ENCODE results near the gene ATAD3A.
A peak's percentile ranks its signal among the peaks of the same experiment; 100 is the strongest.
"Not testable (repeated sequence)": the region's sequence is repeated elsewhere in the genome, so short reads cannot be mapped to it uniquely, and the experiment has no call there.

ATAD3A gene

DNA sequence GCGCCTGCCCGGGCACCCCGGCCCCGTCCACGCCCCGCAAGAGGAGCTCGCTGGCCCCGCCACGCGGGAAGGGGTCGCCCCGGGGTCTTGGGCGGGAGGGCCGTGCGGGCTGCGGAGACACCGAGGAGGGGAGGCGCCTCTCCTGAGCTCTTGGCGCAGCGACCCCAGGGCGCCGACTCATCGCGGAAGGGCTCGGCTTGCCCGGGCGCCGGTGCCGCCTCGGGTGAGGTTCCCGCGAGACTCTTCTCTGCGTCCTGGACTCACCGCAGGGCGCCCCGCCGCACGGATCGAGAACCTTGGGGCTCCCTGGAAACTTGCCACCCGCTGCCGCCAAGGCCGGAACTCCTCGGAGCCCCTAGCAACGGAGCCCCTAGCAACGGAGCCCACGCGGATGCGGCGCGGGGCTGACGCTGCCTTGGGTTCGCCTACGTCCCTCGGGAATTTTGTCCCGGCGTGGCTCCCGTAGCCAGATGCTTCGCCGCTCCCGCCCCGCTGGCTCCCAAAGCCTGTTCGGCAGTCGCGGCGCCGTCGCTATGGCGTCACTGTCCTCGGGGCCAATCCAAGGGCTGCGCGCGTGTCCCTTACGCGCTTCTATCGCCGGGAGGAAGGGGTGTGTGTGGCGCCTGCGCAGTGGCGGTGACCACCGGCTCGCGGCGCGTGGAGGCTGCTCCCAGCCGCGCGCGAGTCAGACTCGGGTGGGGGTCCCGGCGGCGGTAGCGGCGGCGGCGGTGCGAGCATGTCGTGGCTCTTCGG, at the start of gene ATAD3A:
TSS of gene ATAD3A (plus strand) at position 630 of the 753 bp plus-strand sequence. CDS start at position 737, 107 bp downstream.
- TF ChIP-seq, protein P1, sequence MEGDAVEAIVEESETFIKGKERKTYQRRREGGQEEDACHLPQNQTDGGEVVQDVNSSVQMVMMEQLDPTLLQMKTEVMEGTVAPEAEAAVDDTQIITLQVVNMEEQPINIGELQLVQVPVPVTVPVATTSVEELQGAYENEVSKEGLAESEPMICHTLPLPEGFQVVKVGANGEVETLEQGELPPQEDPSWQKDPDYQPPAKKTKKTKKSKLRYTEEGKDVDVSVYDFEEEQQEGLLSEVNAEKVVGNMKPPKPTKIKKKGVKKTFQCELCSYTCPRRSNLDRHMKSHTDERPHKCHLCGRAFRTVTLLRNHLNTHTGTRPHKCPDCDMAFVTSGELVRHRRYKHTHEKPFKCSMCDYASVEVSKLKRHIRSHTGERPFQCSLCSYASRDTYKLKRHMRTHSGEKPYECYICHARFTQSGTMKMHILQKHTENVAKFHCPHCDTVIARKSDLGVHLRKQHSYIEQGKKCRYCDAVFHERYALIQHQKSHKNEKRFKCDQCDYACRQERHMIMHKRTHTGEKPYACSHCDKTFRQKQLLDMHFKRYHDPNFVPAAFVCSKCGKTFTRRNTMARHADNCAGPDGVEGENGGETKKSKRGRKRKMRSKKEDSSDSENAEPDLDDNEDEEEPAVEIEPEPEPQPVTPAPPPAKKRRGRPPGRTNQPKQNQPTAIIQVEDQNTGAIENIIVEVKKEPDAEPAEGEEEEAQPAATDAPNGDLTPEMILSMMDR (IDR thresholded peaks at IDR 0.05; ENCODE audit: insufficient read depth, missing control alignments): no peak
- no peak for FAIRE-seq
- peak; percentile 68 for DNase-seq (ENCODE audit: insufficient read length, low spot score)

GRCh38 chr1:1462318-1462966, 49.5 kb upstream of the ATAD3A start:
- FAIRE-seq (no peak), DNase-seq (ENCODE audit: insufficient read length, low spot score) (no peak)
- TF ChIP-seq, protein P1 (IDR thresholded peaks at IDR 0.05; ENCODE audit: insufficient read depth, missing control alignments): no peak

GRCh38 chr1:1463312-1463711, 48.6 kb upstream of the ATAD3A start:
- no peak for FAIRE-seq
- no peak for DNase-seq (ENCODE audit: insufficient read length, low spot score)

GRCh38 chr1:1468196-1468985, 43.6 kb upstream of the ATAD3A start:
- FAIRE-seq; DNase-seq (ENCODE audit: insufficient read length, low spot score): not testable (repeated sequence)

More at GRCh38 chr1:1463312-1463711, 48.6 kb upstream of the ATAD3A start:
- TF ChIP-seq, protein P1 (IDR thresholded peaks at IDR 0.05; ENCODE audit: insufficient read depth, missing control alignments): no peak

DNA sequence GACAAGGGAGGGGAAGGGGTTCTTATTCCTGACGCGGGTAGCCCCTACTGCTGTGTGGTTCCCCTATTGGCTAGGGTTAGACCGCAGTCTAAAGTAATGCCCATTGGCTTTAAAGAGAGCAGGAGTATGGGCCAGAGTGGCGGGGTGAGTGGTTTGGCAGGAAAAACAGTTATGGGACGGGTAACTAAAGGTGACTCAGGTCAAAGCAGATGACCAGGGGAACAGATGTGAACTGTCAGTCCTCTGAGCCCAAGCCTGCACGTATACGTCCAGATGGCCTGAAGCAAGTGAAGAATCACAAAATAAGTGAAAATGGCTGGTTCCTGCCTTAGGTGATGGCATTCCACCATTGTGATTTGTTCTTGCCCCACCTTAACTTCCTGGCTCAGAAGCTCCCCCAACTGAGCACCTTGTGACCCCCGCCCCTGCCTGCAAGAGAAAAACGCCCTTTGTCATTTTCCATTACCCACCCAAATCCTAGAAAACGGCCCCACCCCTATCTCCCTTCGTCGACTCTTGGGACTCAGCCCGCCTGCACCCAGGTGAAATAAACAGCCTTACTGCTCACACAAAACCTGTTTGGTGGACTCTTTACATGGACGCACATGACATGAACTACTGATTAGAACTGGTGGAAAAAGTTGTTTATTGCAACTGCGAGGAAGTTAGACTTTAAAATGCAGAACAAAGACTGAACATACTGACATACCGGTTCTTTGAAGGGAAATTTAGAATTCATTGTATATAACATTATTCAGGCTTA, 41.2 kb upstream of the ATAD3A start:
- TF ChIP-seq, protein P1 (IDR thresholded peaks at IDR 0.05; ENCODE audit: insufficient read depth, missing control alignments): no peak
- FAIRE-seq (no peak), DNase-seq (ENCODE audit: insufficient read length, low spot score) (no peak)

- DNase-seq (ENCODE audit: insufficient read length, low spot score) (peak; percentile 72), FAIRE-seq (no peak)
- TF ChIP-seq, protein P1 (IDR thresholded peaks at IDR 0.05; ENCODE audit: insufficient read depth, missing control alignments): no peak
Measured at GRCh38 chr1:1471389-1472052, 40.4 kb upstream of the ATAD3A start, which contains the start of gene ATAD3B. Gene ATAD3B (plus strand): TSS chr1:1471765. CDS start chr1:1471885, 120 bp downstream.

DNA sequence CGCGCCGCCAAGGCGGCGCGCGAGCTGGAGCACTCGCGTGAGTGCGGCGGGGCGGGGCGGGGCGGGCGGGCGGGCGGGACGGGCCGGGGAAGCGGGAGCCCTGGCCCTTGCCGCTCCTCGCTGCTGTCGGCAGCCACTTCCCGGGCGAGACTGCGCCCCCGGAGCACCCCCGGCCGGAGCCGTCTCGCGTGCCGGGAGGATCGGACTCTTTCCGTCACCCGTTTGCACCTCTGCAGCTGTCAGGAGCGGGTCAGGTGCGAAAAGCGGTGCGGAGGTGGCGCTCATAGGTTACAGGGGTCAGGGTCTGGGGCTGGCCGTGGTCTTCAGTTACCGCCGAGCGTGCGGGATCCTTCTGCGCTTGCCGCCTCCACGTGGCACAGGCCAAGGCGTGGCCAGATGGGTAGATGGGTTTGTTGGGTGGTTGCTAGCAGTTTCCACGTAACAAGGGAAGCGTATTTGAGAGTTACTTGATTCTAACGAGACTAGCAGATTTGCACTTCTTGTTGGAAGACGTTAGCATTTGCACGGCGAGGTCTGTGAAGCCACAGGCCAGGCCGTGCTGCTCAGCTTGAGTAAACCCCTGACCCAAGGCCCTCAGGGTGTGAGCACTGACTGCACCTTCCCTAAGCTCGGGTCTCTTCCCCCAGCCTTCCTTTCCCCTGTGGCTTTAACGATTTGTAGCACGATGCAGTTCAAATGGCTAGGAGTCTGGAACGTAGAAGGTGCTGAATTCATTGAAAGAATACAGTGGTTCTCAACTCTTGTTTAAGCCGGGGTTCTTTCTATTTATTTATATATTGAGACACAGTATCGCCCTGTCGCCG, 39.7 kb upstream of the ATAD3A start:
- DNase-seq (ENCODE audit: insufficient read length, low spot score); FAIRE-seq: not testable (repeated sequence)

GRCh38 chr1:1476011-1476410, 36.0 kb upstream of the ATAD3A start:
- not testable (repeated sequence) for FAIRE-seq; DNase-seq (ENCODE audit: insufficient read length, low spot score)

All from D721Med (cell line).